Caki2 (cell line): ENCODE data around the gene DENND5B. TPM values are rescaled to one million over a fixed set of nuclear protein-coding genes. Genes with fewer than 3 reads are reported as not detected.

ENCODE experiments used
- DNase-seq: peaks from one replicate; pipeline ENCODE4 v3.0.0-alpha.2; 2015; ENCODE audit warnings: low read depth
- in situ Hi-C: cut with HindIII; loops from 2 replicates; pipeline ENCODE4 v1.10.0; 2016; ENCODE audit warnings: low sequenced_read_pairs, low pct_unique_long_range_greater_than_20kb, mixed read lengths
- total RNA-seq: library from RNA; depleted of rRNA; stranded (reverse); fragments of >200 nt; shearing (Covaris generic); gene quantifications from 2 replicates; pipeline ENCODE4 v1.2.3, GENCODE V29; 2014; ENCODE audit warnings: low replicate concordance

The DENND5B gene
- total RNA-seq, 1 experiment from 2014 or later = 27.7 TPM

- no peak for DNase-seq
- in situ Hi-C loops = no loop called here
Observed at GRCh38 chr12:31369712-31370521, 221.0 kb downstream of the DENND5B start.

- in situ Hi-C loops = no loop called here
Observed at GRCh38 chr12:31368666-31369361, 222.1 kb downstream of the DENND5B start.

GRCh38 chr12:31366104-31366621, 224.8 kb downstream of the DENND5B start:
- in situ Hi-C loops = no loop called here

More at GRCh38 chr12:31368666-31369361, 222.1 kb downstream of the DENND5B start:
- no peak for DNase-seq

GRCh38 chr12:31363831-31364230, 227.1 kb downstream of the DENND5B start:
- no peak for DNase-seq
- in situ Hi-C loops = no loop called here

More at GRCh38 chr12:31366104-31366621, 224.8 kb downstream of the DENND5B start:
- DNase-seq = no peak

GRCh38 chr12:31363416-31363809, 227.5 kb downstream of the DENND5B start:
- in situ Hi-C loops = no loop called here
- no peak for DNase-seq

GRCh38 chr12:31362759-31363415, 228.0 kb downstream of the DENND5B start:
- in situ Hi-C loops = no loop called here
- DNase-seq = peak; percentile 8

- in situ Hi-C loops = no loop called here
- DNase-seq = no peak
Observed at GRCh38 chr12:31362115-31362758, 228.7 kb downstream of the DENND5B start.

- no peak for DNase-seq
- in situ Hi-C loops = no loop called here
Observed at GRCh38 chr12:31361730-31362114, 229.2 kb downstream of the DENND5B start.

GRCh38 chr12:31355747-31356107, 235.2 kb downstream of the DENND5B start:
- in situ Hi-C loops = no loop called here
- DNase-seq = no peak

- in situ Hi-C loops = no loop called here
- DNase-seq = no peak
Observed at GRCh38 chr12:31353750-31354708, 236.9 kb downstream of the DENND5B start.

- DNase-seq = no peak
Observed at GRCh38 chr12:31346267-31346666, 244.7 kb downstream of the DENND5B start.

GRCh38 chr12:31343139-31343538, 247.8 kb downstream of the DENND5B start:
- in situ Hi-C loops = no loop called here

More at GRCh38 chr12:31346267-31346666, 244.7 kb downstream of the DENND5B start:
- in situ Hi-C loops = no loop called here

GRCh38 chr12:31342286-31342685, 248.7 kb downstream of the DENND5B start:
- DNase-seq = no peak
- in situ Hi-C loops = no loop called here

More at GRCh38 chr12:31343139-31343538, 247.8 kb downstream of the DENND5B start:
- DNase-seq = no peak

- in situ Hi-C loops = no loop called here
- DNase-seq = no peak
Observed at GRCh38 chr12:31339831-31340622, 250.9 kb downstream of the DENND5B start.

- DNase-seq = no peak
- in situ Hi-C loops = no loop called here
Observed at GRCh38 chr12:31337952-31338351, 253.0 kb downstream of the DENND5B start.
